A673 (cell line): ENCODE measurements around the gene CACNA2D3. TPM values are rescaled to one million over a fixed set of nuclear protein-coding genes. Genes with fewer than 3 reads are reported as not detected.

ENCODE experiments used
- BruUV-seq: library from RNA; stranded (reverse); fragments of 400-500 nt; replicated peaks from 2 replicates; lab custom pipeline; 2021; lab: Mats Ljungman, UMichigan
- CTCF ChIA-PET: fragments of 300-600 bp; sonication (Branson Sonifier 250); formaldehyde crosslinking; loops from one replicate; lab custom pipeline; 2022; ENCODE audit warnings: antibody characterized with exemption; lab: Charles Lee
- POLR2A ChIA-PET: fragments of 300-600 bp; sonication (Branson Sonifier 250); formaldehyde crosslinking; loops from one replicate; lab custom pipeline; 2022; ENCODE audit warnings: antibody characterized with exemption; ENCODE audit not compliant: low non-redundant PET; lab: Charles Lee
- DNase-seq: peaks from one replicate; pipeline ENCODE4 v3.0.0-alpha.2; 2015; ENCODE audit warnings: low spot score
- H3K27ac ChIP-seq: fragments of 200-600 bp; sonication (generic); 2 replicates; pipeline ENCODE4 v1.5.1; 2016; ENCODE audit warnings: mixed run types, low read depth, mild to moderate bottlenecking, mixed read lengths, antibody characterized with exemption, low read length; ENCODE audit not compliant: poor library complexity, severe bottlenecking
- H3K27me3 ChIP-seq: fragments of 200-600 bp; sonication (generic); replicated peaks from 2 replicates; pipeline ENCODE4 v1.6.1; 2017; ENCODE audit warnings: mixed run types, low read depth, mild to moderate bottlenecking, mixed read lengths, antibody characterized with exemption, low read length; ENCODE audit not compliant: insufficient read depth, poor library complexity
- H3K36me3 ChIP-seq: fragments of 200-600 bp; sonication (generic); 2 replicates; pipeline ENCODE4 v1.6.1; 2016; ENCODE audit warnings: mixed run types, mild to moderate bottlenecking, mixed read lengths, antibody characterized with exemption, low read length; ENCODE audit not compliant: insufficient read depth, poor library complexity, severe bottlenecking
- H3K4me1 ChIP-seq: fragments of 200-600 bp; sonication (generic); 2 replicates; pipeline ENCODE4 v1.6.1; 2017; ENCODE audit warnings: mixed run types, mild to moderate bottlenecking, mixed read lengths, antibody characterized with exemption, low read length; ENCODE audit not compliant: insufficient read depth, poor library complexity, severe bottlenecking
- H3K4me3 ChIP-seq: fragments of 200-600 bp; sonication (generic); 2 replicates; pipeline ENCODE4 v1.5.1; 2016; ENCODE audit warnings: low read depth, mixed run types, mild to moderate bottlenecking, mixed read lengths, low read length; ENCODE audit not compliant: poor library complexity, severe bottlenecking
- H3K9me3 ChIP-seq: fragments of 200-600 bp; sonication (generic); 2 replicates; pipeline ENCODE4 v1.6.1; 2016; ENCODE audit warnings: mixed run types, low read depth, mild to moderate bottlenecking, mixed read lengths, antibody characterized with exemption, low read length; ENCODE audit not compliant: poor library complexity, severe bottlenecking
- EZH2 ChIP-seq: fragments of 200-600 bp; sonication (generic); IDR thresholded peaks from 2 replicates; pipeline ENCODE4 v1.6.1; 2017; ENCODE audit warnings: borderline replicate concordance, low read depth, mild to moderate bottlenecking, mixed read lengths, antibody characterized with exemption, low read length; ENCODE audit not compliant: poor library complexity, severe bottlenecking
- intact Hi-C: fragments of 100-400 bp; cut with micrococcal nuclease; formaldehyde crosslinking; loops from one replicate; pipeline ENCODE4 v1.10.0; 2022; ENCODE audit not compliant: unreplicated experiment
- total RNA-seq: library from RNA; stranded (reverse); gene quantifications from 2 replicates; pipeline ENCODE4 v1.2.3, GENCODE V29; 2021
- TF ChIP-seq, protein P1 (sequence below): fragments of 300-800, 200-600 bp; sonication (generic); conservative IDR thresholded peaks from 2 replicates; pipeline ENCODE4 v1.5.1; 2017; ENCODE audit warnings: low read depth, mild to moderate bottlenecking, antibody characterized with exemption, low read length, moderate library complexity, mixed read lengths

The CACNA2D3 gene
- total RNA-seq, 1 experiment from 2014 or later = not detected

GRCh38 chr3:54577313-54577712, 455.0 kb downstream of the CACNA2D3 start:
- Histone ChIP-seq H3K9me3 (no peaks in the 10 kb centered on the region), H3K4me1 (no peaks in the 10 kb centered on the region), H3K27me3 (no peaks in the 10 kb centered on the region), H3K36me3 (no peaks in the 10 kb centered on the region), H3K27ac (no peak overlapping the region), H3K4me3 (no peak overlapping the region)
- ChIA-PET CTCF (no interaction called here), POLR2A (no interaction called here)
- intact Hi-C loops = no loop called here
- no TSS peak for BruUV-seq
- TF ChIP-seq EZH2 = no peak
- TF ChIP-seq, protein P1, sequence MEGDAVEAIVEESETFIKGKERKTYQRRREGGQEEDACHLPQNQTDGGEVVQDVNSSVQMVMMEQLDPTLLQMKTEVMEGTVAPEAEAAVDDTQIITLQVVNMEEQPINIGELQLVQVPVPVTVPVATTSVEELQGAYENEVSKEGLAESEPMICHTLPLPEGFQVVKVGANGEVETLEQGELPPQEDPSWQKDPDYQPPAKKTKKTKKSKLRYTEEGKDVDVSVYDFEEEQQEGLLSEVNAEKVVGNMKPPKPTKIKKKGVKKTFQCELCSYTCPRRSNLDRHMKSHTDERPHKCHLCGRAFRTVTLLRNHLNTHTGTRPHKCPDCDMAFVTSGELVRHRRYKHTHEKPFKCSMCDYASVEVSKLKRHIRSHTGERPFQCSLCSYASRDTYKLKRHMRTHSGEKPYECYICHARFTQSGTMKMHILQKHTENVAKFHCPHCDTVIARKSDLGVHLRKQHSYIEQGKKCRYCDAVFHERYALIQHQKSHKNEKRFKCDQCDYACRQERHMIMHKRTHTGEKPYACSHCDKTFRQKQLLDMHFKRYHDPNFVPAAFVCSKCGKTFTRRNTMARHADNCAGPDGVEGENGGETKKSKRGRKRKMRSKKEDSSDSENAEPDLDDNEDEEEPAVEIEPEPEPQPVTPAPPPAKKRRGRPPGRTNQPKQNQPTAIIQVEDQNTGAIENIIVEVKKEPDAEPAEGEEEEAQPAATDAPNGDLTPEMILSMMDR = no peak
- DNase-seq = no peak

GRCh38 chr3:54578417-54578816, 456.1 kb downstream of the CACNA2D3 start:
- no peaks in the 10 kb centered on the region for H3K27me3 ChIP-seq
- DNase-seq = no peak
- no peaks in the 10 kb centered on the region for H3K36me3 ChIP-seq
- CTCF ChIA-PET = no interaction called here
- TF ChIP-seq, protein P1 = no peak
- no peak for TF ChIP-seq EZH2
- no TSS peak for BruUV-seq
- H3K4me1 ChIP-seq = no peaks in the 10 kb centered on the region
- POLR2A ChIA-PET = no interaction called here
- H3K4me3 ChIP-seq = no peak overlapping the region
- H3K9me3 ChIP-seq = no peaks in the 10 kb centered on the region
- intact Hi-C loops = no loop called here
- H3K27ac ChIP-seq = no peak overlapping the region

DNA sequence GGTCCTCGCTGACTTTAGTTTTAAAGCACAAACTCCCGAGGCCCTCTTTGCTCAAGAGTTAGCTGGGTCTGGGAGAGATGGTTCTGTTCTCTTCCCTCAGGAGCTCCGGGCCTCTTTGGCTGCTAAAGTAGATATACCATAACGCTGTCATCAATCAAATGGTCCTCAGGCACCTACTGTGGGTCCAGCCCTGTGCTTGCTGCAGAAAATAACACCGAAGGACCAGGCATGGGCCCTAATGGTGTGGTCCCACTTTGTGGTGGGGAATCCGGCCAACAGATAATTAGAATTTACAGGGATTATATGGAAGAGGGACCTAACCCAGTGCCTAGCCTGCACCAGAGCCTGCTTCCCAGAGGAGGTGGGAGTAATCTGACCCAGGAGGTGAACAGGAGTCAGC, 458.1 kb downstream of the CACNA2D3 start:
- no peaks in the 10 kb centered on the region for H3K36me3 ChIP-seq
- no peak overlapping the region for H3K4me3 ChIP-seq
- H3K27me3 ChIP-seq = no peaks in the 10 kb centered on the region
- intact Hi-C loops = no loop called here
- POLR2A ChIA-PET = no interaction called here
- CTCF ChIA-PET = no interaction called here
- no TSS peak for BruUV-seq
- H3K9me3 ChIP-seq = no peaks in the 10 kb centered on the region
- H3K27ac ChIP-seq = no peak overlapping the region
- TF ChIP-seq, protein P1 = no peak
- TF ChIP-seq EZH2 = no peak
- no peaks in the 10 kb centered on the region for H3K4me1 ChIP-seq
- no peak for DNase-seq
